ENCODE data around the gene TLE4. TPM values are rescaled to one million over a fixed set of nuclear protein-coding genes. Genes with fewer than 3 reads are reported as not detected.

The TLE4 gene
- total and polyA plus RNA-seq, 2 of the 13 experiments (the other 11 are each of a cell fraction or from before 2014, with no cell fraction given), result 2.0 to 2.3 TPM

DNA sequence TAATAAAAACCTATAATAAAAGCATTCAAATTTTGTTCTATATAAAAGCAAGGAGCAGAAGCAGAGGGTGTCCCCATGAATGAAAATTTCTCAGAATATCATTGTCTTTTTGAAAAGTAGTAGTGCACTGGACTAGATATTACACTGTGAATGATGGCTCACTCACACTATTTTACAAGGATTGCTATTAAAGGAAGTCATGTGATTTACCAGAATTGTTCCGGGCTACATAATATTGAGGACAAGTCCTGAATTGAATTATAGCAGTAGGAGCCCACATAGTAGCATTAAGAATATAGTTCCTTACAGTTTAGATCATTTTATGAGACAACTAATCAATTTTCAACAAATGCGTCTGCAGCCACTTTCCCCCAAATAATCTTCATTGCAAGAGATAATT, 7.7 kb upstream of the TLE4 start:
- Histone ChIP-seq H4K20me1 (ENCODE audit: insufficient read depth, low read length) (no peaks in the 10 kb centered on the region), H3K4me1 (ENCODE audit: insufficient read depth, low read length) (no peaks in the 10 kb centered on the region), H3K9ac (ENCODE audit: insufficient read depth, low read depth, low read length) (no peak overlapping the region), H3K27me3 (ENCODE audit: control insufficient read depth in 1 of 2, insufficient read depth in 2 of 2, low read length in 2 of 2) (peaks cover 0 to 6% of the 10 kb centered on the region in 2 experiments; a peak in 1 of 5 replicates), H3K4me2 (ENCODE audit: low read depth, low read length) (no peak overlapping the region), H2AFZ (ENCODE audit: low read length) (no peak overlapping the region), H3K79me2 (ENCODE audit: insufficient read depth, low read length) (no peaks in the 10 kb centered on the region), H3K36me3 (replicated peaks in 1 of 2; ENCODE audit: control insufficient read depth in 1 of 2, insufficient read depth in 2 of 2, low read length in 2 of 2) (no peaks in the 10 kb centered on the region), H3K27ac (ENCODE audit: extremely low read length, insufficient read depth, low read length) (no peak overlapping the region), H3K9me3 (ENCODE audit: low read length) (no peaks in the 10 kb centered on the region), H3K4me3 (replicated peaks in 1 of 3; ENCODE audit: insufficient read depth in 1 of 3, low read depth in 2 of 3, low read length in 3 of 3) (no peak overlapping the region)
- no TSS peak for BruUV-seq (replicated peaks)
- ChIA-PET POLR2A (no interaction called here), CTCF (ENCODE audit: low intra/inter-chr PET ratio, low total read pairs) (no interaction called here)
- in situ Hi-C loops (cut with HindIII; ENCODE audit: extremely low pct_ligation_motif_present, low pct_unique_long_range_greater_than_20kb) (no loop called here), intact Hi-C loops (cut with micrococcal nuclease; ENCODE audit: unreplicated experiment) (no loop called here)
- WGBS (ENCODE audit: low lambda C conversion rate), result 47% methylated on average over 2 of the region's 2 CpGs
- no peak for DNase-seq (ENCODE audit: low spot score)
- no peak for FAIRE-seq
- no peak for TF ChIP-seq ZNF460 (CRISPR knock-in tag; IDR thresholded peaks at IDR 0.05; ENCODE audit: borderline replicate concordance)
- no peak for TF ChIP-seq MED13 (CRISPR knock-in tag; IDR thresholded peaks at IDR 0.05)
- no peak for TF ChIP-seq PAWR (CRISPR knock-in tag; IDR thresholded peaks at IDR 0.05; ENCODE audit: borderline replicate concordance)
- no peak for TF ChIP-seq ZFP36 (IDR thresholded peaks at IDR 0.05; ENCODE audit: borderline replicate concordance, low read depth, low read length, partially characterized antibody)
- TF ChIP-seq, protein P1, sequence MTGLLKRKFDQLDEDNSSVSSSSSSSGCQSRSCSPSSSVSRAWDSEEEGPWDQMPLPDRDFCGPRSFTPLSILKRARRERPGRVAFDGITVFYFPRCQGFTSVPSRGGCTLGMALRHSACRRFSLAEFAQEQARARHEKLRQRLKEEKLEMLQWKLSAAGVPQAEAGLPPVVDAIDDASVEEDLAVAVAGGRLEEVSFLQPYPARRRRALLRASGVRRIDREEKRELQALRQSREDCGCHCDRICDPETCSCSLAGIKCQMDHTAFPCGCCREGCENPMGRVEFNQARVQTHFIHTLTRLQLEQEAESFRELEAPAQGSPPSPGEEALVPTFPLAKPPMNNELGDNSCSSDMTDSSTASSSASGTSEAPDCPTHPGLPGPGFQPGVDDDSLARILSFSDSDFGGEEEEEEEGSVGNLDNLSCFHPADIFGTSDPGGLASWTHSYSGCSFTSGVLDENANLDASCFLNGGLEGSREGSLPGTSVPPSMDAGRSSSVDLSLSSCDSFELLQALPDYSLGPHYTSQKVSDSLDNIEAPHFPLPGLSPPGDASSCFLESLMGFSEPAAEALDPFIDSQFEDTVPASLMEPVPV (CRISPR knock-in tag; IDR thresholded peaks at IDR 0.05), result no peak
- no peak for TF ChIP-seq KLF11 (CRISPR knock-in tag; IDR thresholded peaks at IDR 0.05)
- no peak for TF ChIP-seq SAFB2 (CRISPR knock-in tag; IDR thresholded peaks at IDR 0.05; ENCODE audit: borderline replicate concordance, low read depth)
- TF ChIP-seq ZNF749 (CRISPR knock-in tag; IDR thresholded peaks at IDR 0.05; ENCODE audit: borderline replicate concordance), result no peak
- no peak for TF ChIP-seq PRMT3 (CRISPR knock-in tag; IDR thresholded peaks at IDR 0.05; ENCODE audit: borderline replicate concordance, low read depth)
- TF ChIP-seq ZNF678 (CRISPR knock-in tag; IDR thresholded peaks at IDR 0.05), result no peak
- ATAC-seq, result no peak

Measured in HepG2 (cell line).